Amniotic stem cell (primary cell): ENCODE data around the gene HIPK1.
"Not testable (repeated sequence)": the region's sequence is repeated elsewhere in the genome, so short reads cannot be mapped to it uniquely, and the experiment has no call there.

ENCODE experiments used
- DNase-seq: peaks from one replicate; lab custom pipeline; 2025; lab: John Stamatoyannopoulos, UW

HIPK1 gene

GRCh38 chr1:114011796-114012195 lies 82.7 kb downstream of the HIPK1 start:
- DNase-seq: no peak

- DNase-seq: no peak
These were observed 86.0 kb downstream of the HIPK1 start for GRCh38 chr1:114015075-114015474.

GRCh38 chr1:114019724-114020123 lies 90.6 kb downstream of the HIPK1 start:
- DNase-seq: not testable (repeated sequence)

- no peak for DNase-seq
These were observed 92.6 kb downstream of the HIPK1 start for GRCh38 chr1:114021665-114022099.

GRCh38 chr1:114022877-114023276 lies 93.8 kb downstream of the HIPK1 start:
- DNase-seq: no peak

- DNase-seq: no peak
These were observed 94.3 kb downstream of the HIPK1 start for GRCh38 chr1:114023377-114023776.

GRCh38 chr1:114024049-114024448 lies 94.9 kb downstream of the HIPK1 start:
- no peak for DNase-seq

- DNase-seq: no peak
These were observed 96.7 kb downstream of the HIPK1 start for GRCh38 chr1:114025609-114026401.

GRCh38 chr1:114026797-114027196 lies 97.7 kb downstream of the HIPK1 start:
- DNase-seq: no peak
